NCI-H226 (cell line): ENCODE data around the gene CAMKMT.

Source experiments
- DNase-seq: peaks from one replicate; pipeline ENCODE4 v3.0.0-alpha.2; 2015

The CAMKMT gene

DNA sequence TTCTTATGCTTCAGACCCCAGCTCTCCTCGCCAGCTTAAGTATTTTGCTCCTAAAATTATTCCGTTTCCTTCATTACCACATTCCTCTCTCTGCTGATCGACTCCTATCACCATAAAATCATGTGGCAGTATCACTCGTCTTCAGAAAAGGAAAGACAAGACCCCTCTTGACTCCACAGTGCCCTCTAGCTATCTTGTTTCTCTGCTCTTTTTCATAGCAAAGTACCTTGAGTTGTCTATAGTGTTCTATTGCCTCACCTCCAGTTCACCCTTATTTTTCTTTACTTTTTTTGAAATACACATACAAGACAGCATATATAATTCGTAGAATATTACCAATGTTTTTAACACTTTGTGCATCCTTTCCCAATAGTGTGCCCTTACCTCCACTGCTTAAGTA is 306.6 kb downstream of the CAMKMT start:
- DNase-seq = no peak

- DNase-seq = no peak
Observed at GRCh38 chr2:44671276-44671675, 309.5 kb downstream of the CAMKMT start.

DNA sequence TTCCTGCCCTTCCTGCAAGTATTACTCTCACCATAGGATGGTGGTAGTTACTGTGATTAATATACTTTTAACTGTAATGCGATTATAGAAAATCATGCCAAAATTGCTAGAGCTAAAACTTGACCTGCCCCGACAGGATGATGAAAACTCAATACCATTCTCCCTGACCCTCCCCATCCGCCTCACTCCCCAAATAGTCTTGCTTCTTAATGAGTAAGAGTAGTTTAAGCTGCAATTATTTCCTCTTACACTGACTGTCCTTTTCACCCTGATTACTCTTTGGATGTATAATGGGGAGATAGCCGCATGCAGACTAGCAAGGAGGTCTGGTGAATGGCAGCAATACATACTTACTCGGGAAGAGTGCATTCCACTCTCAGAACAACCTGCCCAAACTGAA is 310.2 kb downstream of the CAMKMT start:
- DNase-seq = no peak

DNA sequence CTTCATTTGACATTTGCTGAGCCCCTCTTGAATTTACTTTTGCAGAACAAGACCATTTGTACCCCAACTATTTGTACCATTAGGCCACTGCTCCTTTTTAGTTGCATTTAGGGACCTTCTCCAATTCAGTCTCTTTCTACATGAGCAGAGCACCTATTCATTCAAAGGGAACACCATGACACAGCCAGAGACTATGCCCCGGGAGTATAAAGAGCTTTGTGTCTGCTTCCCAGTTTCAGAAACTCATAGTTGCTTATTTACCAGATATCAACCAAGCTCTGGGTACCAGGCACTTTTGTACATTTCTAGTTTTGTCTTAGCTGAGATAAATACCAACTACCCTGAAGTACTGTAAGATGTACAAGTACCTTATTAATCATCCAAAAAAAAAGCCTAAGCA is 310.7 kb downstream of the CAMKMT start:
- DNase-seq = no peak

DNA sequence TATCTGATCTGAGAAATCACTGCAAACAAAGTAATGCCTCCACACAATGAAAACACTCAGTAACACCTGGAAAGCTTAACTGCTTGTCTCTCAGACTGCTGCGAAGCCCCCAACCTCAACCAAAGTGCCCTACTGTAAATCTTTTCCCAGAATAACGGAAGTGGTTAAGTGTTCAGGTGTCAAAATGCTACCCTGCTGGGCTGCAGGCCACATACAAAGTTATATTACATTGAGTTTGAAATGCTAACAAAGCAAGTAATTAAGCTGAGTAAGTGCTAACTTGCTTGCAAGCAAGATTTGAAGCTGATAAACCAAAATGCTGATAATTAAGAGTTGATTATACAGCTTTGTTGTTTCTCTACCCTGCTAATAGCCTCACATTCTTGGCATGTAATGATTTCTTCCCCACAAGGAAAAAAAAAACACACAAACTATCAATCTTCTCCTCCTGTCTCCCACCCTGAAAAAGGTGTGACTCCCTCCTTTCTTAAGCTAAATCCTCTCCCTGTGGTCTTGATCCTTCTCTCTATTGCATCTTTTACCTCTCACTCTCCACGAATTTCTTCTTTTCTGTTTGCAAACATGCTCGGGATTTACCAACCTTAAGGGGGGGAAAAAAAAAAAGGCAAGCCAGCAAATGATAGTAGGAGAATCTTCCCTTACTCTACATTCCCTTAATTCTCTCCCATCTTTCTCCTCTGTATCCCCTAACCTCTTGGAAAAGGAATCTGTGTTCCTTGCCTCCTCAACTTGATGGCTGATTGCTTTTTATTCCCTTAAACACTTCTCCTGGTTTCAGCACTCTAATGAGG is 312.9 kb downstream of the CAMKMT start:
- DNase-seq = no peak

GRCh38 chr2:44676379-44676778 is 314.6 kb downstream of the CAMKMT start:
- no peak for DNase-seq

GRCh38 chr2:44679584-44679983 is 317.8 kb downstream of the CAMKMT start:
- DNase-seq = no peak

DNA sequence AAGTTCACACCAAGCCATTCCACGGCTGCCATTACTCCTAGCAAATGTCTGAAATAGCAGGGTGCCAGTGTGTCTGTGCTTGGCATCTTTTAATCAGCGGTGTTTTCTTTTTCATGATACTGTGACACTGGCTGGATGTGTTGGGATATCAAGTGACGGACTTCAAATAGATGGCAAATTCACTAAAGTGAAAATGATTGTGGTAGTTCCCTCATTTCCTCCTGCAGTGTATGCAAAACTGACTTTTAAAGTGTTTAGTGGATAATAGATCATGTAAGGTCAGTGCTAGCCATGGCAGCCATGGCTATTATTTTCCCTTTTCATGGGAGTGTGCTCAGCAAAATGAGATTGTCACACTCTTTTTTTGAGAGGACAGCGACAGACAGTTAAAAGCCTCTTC is 318.2 kb downstream of the CAMKMT start:
- no peak for DNase-seq

GRCh38 chr2:44680424-44680971 is 318.8 kb downstream of the CAMKMT start:
- no peak for DNase-seq

- DNase-seq = no peak
Observed at GRCh38 chr2:44680983-44681531, 319.3 kb downstream of the CAMKMT start.

DNA sequence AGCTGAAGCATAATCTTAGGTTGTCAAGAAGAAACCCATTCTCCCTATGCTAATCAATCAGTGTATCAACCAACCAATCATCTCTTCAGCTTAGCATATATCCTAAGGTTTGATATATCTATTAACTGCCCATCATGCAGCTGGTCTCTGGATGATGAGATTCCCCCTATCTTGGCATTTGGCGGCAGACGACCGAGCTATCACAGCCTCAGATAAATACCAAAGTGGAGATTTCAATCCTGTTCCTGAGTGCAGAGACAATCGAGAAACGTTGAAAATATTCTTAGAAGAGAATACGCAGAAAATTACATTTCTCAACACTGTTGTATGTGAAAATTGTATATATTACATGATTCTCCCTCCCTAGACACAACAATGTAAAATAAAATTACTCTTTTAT is 320.7 kb downstream of the CAMKMT start:
- no peak for DNase-seq

GRCh38 chr2:44684559-44684958 is 322.8 kb downstream of the CAMKMT start:
- no peak for DNase-seq

GRCh38 chr2:44686561-44686960 is 324.8 kb downstream of the CAMKMT start:
- peak; percentile 55 for DNase-seq

DNA sequence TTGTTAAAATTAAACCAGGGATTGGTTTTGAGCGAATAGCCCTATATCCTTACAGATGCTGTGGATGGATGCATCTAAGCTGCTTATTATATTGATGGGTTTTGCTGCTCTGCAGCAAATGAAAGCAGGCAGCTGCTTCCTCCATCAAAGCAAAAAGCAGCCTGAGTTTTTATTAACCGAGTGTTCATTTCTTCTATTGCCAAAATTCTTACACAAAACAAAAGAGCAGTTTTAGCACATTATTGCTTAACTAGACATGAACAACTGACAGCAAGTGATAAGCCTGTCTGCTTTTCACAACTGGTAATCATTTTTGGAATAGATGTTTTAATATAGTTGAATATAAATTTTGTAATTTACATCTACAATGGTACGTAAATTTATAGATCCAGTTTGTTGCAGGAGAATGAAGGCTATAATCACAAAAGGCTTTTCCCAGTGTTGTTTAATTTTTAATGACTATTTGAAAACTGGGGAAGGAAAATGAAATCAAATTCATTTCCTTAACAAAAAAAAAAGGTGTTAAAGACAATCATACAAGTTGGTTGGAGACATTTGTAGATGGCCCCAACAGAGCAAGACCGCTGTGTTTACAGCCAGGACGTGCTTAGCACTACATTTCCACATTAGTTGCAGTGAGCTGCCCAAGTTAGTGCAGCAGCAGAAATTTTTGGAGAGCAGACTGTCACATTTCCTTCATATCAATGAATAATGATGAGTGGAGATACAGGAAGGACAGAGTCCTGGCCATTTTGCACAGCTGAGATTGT is 326.1 kb downstream of the CAMKMT start:
- DNase-seq = no peak

DNA sequence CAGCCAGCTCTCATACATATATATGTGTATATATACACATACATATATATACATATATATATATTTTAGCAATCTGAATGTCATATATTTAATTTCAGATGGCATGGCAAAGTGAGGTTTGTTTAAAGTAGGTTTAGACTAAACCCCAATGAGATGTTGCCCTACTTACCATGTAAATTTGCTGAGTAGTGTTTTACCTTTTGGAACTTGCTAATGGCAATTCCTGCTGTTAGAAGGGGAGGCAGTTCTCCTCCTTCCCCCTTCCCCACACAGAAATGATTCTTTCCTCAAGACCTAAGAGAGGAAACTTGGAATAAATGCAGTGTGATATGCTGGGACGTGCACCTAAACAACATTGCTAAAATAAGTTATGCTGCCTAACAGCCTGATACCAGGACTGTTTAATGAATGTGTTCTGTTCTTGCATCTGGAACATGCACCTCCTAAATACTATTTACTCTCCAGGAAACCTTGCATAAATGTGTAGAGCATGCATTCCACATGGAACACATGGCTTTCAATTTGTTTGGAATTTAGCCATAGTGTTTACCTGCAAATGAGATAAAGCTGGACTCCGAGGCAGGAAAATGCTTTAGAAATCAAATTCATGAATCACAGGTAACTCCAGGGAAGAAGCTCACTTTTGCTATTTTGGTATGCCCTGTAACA is 326.8 kb downstream of the CAMKMT start:
- DNase-seq = no peak

- no peak for DNase-seq
Observed at GRCh38 chr2:44689516-44689915, 327.8 kb downstream of the CAMKMT start.

DNA sequence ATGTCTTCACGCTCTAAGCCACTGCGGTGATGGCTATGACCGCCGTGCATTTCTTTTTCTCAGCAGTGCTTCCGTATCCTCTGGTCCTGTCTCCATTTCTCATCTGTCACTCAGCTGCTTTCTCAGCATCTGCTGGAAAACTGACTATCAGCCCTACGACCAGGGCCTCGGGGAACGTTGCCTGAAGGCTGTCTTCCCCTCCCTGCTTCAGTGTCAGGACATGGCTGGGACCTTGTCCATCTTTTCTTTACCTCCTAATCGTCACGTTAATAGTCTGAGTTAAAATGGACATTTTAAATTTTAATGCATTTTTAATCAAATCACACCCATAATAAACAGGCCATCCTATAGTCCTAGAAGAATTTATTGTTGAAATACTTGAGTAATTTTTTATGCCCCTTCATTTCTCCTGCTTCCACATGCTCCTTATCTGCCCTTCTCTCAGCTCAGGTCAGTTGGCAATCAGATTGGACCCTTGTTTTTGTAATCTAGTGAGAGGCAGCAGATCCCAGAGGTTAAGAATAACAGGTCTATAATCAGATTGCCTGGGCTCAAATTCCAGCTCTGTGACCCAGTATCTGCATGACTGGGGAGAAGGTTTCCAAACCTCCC is 329.5 kb downstream of the CAMKMT start:
- no peak for DNase-seq

DNA sequence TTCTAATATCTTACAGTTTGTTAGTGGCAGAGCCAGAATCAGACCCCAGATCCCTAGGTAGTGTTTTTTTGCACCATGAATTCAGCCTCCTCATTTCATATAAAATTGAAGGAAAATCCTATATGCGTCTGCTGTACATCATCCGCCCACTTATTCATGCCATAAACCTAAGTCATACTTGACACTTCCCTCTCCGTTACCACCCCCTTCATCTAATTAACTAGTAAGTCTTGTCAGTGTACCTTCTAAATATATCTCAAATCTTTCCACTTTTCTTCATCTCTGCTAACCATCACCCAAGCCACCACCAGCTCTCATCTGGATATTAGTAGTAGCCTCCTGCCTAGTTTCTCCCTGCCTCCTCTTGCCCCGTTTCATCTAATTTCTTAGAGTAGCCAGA is 331.1 kb downstream of the CAMKMT start:
- no peak for DNase-seq

- DNase-seq = no peak
Observed at GRCh38 chr2:44700824-44701223, 339.1 kb downstream of the CAMKMT start.

DNA sequence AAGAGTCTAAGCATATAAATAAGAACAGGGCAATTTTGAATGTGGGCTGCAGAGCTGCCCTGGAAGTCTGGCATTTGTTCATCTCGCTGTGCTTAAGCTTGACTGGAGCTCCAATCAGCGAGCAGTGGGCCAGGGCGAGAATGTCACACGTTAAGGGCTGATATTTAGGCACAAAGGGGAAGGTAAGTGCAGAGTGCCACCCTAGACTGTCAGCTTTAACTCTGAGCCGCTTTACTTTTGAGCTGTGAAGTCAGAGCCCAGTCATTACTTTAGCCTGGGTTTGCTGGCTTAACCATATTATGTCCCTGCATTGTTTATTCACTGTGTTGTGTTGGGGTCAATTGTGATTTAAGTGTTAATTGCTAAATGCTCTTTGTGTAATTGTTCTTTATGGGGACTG is 343.6 kb downstream of the CAMKMT start:
- no peak for DNase-seq

DNA sequence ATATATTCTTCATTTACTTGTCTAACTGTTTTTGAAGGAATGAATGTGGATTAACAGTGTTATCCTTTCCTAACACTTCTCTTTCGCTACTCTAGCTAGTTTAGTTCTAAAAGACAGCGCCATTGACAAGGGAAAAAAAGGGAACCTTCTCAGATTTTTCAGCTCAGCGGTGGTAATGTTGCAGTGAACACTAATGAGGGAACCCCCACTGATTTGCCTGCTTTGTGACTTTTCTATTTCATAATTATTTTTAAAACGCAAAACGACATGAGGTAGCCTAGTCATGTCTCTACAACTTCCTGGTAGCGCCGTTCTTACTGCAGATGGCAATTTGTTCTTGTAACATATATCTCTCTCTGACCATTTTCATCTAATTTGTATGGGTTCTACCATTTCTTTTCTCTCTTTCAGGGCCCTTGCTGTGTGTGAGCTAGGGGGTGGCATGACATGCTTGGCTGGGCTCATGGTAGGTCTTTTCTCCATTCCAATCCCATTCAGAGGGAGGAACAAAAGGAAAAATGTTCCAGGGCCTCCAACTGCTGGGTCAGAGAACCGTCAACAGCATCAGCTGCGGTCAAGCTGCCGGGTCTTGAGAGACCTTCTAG is 344.2 kb downstream of the CAMKMT start:
- DNase-seq = no peak
